Activated CD4-positive, alpha-beta T cell treated with anti-CD3 and anti-CD28 coated beads, Interleukin-2, amount 10 ng/mL, durations not matched to agents 7 days and 5 days (primary cell): ENCODE data around the gene TMEM119. TPM values are rescaled to one million over a fixed set of nuclear protein-coding genes. Genes with fewer than 3 reads are reported as not detected.

Experiments used
- CTCF ChIA-PET: fragments of 350-600 bp; sonication (Branson Sonifier 250); formaldehyde crosslinking; loops from one replicate; lab custom pipeline; 2021; ENCODE audit warnings: antibody characterized with exemption; lab: Charles Lee
- POLR2A ChIA-PET: fragments of 350-600 bp; sonication (Branson Sonifier 250); formaldehyde crosslinking; loops from one replicate; lab custom pipeline; 2021; ENCODE audit warnings: antibody characterized with exemption; lab: Charles Lee
- DNase-seq: peaks from one replicate; pipeline ENCODE4 v3.0.0-alpha.2; 2020
- H3K27ac Mint-ChIP-seq: one replicate; pipeline ENCODE4 v1.8.0; 2021; ENCODE audit warnings: mild to moderate bottlenecking, moderate library complexity, mixed read lengths
- H3K27me3 Mint-ChIP-seq: one replicate; pipeline ENCODE4 v1.8.0; 2021; ENCODE audit warnings: mixed read lengths
- H3K36me3 Mint-ChIP-seq: one replicate; pipeline ENCODE4 v1.8.0; 2021; ENCODE audit warnings: low read depth, mixed read lengths
- H3K4me1 Mint-ChIP-seq: one replicate; pipeline ENCODE4 v1.8.0; 2021; ENCODE audit warnings: mixed read lengths
- H3K4me3 Mint-ChIP-seq: one replicate; pipeline ENCODE4 v1.8.0; 2021; ENCODE audit warnings: mild to moderate bottlenecking, moderate library complexity, mixed read lengths
- H3K9me3 Mint-ChIP-seq: one replicate; pipeline ENCODE4 v1.8.0; 2021; ENCODE audit warnings: mixed read lengths
- total RNA-seq, 2 experiments: library from RNA; stranded (reverse); gene quantifications; one replicate each; pipeline ENCODE4 v1.2.3, GENCODE V29; 2021

The TMEM119 gene
- total RNA-seq, result 1 to 10 TPM; 1.2 to 1.7 TPM

DNA sequence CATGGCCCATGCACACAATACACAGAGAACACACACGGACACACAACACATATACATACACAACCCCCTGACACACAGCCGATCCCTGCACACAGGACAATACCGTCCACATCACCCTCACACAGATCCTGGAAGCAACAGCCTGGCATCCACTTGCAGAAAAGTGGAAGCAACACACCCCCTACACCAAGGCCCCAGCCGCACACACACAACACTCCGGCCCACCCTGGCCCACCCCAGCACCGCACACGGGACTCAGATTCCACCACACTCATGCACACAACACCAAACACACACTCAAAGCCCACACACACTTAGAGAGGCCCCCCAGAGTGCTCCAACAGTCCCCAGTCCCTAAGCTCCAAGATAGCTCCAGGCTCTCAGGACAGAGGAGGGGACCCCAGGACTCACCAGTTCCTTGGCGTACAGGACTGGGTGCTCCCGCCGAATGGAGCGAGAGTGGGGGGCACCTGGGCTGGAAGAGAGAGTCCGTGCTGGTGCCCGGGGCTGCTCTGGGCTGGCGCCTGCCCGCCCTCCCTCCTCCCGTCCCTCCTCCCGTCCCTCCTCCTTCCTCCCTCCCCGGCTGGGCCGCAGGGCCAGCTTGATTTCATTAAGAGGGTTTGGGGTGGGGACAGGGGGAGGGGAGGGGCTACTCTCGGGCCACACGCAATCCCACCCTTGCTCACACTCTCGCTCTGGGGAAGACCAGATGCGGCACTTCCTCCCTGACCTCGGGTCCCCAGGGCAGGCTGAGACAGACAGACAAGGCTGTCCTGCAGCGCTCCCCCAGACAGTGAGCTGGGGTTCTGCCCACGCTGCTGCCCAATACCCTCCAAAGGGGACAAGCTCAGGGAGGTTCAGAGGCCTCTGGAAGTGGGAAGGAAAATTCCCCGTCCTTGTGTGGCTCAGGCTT lies at the start of gene TMEM119:
Gene TMEM119, minus strand, starts transcription at position 526 of the 913 bp plus-strand sequence. CDS start 5,701 bp downstream, outside the sequence.
- no peaks in the 10 kb centered on the region for H3K4me1 Mint-ChIP-seq
- H3K4me3 Mint-ChIP-seq, result no peak within 1 kb of the TSS
- ChIA-PET CTCF (interaction anchor here (1.2 to 1.6 kb wide), 2 partner anchors 13 to 20 kb away, joined by 5 read pairs; no protein-coding TSS in a partner anchor), POLR2A (no interaction called here)
- DNase-seq, result no peak
- no peak within 1 kb of the TSS for H3K27ac Mint-ChIP-seq
- no peaks in the 10 kb centered on the region for H3K36me3 Mint-ChIP-seq
- H3K27me3 Mint-ChIP-seq, result no peaks in the 10 kb centered on the region
- no peaks in the 10 kb centered on the region for H3K9me3 Mint-ChIP-seq

GRCh38 chr12:108646600-108647579 lies 49.0 kb upstream of the TMEM119 start:
- peak overlapping the region; percentile 40 for H3K4me3 Mint-ChIP-seq
- peaks cover 23% of the 10 kb centered on the region for H3K36me3 Mint-ChIP-seq
- H3K27ac Mint-ChIP-seq, result peak overlapping the region; percentile 89
- H3K4me1 Mint-ChIP-seq, result peaks cover 32% of the 10 kb centered on the region
- no peaks in the 10 kb centered on the region for H3K9me3 Mint-ChIP-seq
- POLR2A ChIA-PET, result interaction anchor here (0.6 kb wide), 1 partner anchor 36 kb away, joined by 3 read pairs; no protein-coding TSS in a partner anchor
- CTCF ChIA-PET, result interaction anchor here (0.6 to 2.9 kb wide), 10 partner anchors 8 to 199 kb away, joined by 3 to 10 read pairs (median 3); partner anchors contain the start of gene SELPLG
- no peak for DNase-seq
- no peaks in the 10 kb centered on the region for H3K27me3 Mint-ChIP-seq

GRCh38 chr12:108645686-108646599 lies 48.1 kb upstream of the TMEM119 start:
- Mint-ChIP-seq H3K9me3 (no peaks in the 10 kb centered on the region), H3K27ac (peak overlapping the region; percentile 89), H3K4me1 (peaks cover 38% of the 10 kb centered on the region), H3K27me3 (no peaks in the 10 kb centered on the region), H3K36me3 (peaks cover 19% of the 10 kb centered on the region), H3K4me3 (peak overlapping the region; percentile 40)
- POLR2A ChIA-PET, result interaction anchor here (0.5 to 0.6 kb wide), 2 partner anchors 13 to 56 kb away, joined by 3 read pairs; partner anchors contain the start of gene SELPLG
- no peak for DNase-seq
- CTCF ChIA-PET, result interaction anchor here (0.7 to 2.9 kb wide), 10 partner anchors 9 to 165 kb away, joined by 3 to 10 read pairs (median 3); partner anchors contain the start of gene SELPLG

DNA sequence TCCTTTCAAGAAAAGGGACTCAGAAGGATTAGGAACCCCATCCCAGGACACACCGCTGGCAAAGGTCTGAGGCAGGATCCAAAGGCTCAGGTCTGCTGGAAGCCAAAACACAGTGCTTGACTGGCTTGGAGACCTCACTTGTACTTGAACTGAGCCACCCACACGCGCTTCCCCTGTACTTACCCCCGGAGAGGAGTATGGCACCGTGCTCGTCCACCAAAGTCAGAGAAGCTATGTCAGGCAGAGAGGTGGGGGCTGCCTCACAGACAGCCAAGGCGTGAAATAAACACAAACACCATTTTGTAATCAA lies 46.9 kb upstream of the TMEM119 start:
- POLR2A ChIA-PET, result no interaction called here
- Mint-ChIP-seq H3K4me1 (peaks cover 42% of the 10 kb centered on the region), H3K36me3 (peaks cover 19% of the 10 kb centered on the region), H3K27ac (no peak overlapping the region), H3K27me3 (no peaks in the 10 kb centered on the region), H3K9me3 (no peaks in the 10 kb centered on the region), H3K4me3 (no peak overlapping the region)
- CTCF ChIA-PET, result interaction anchor here (0.5 to 1.4 kb wide), 4 partner anchors 9 to 602 kb away, joined by 3 to 5 read pairs (median 4); no protein-coding TSS in a partner anchor
- DNase-seq, result no peak

DNA sequence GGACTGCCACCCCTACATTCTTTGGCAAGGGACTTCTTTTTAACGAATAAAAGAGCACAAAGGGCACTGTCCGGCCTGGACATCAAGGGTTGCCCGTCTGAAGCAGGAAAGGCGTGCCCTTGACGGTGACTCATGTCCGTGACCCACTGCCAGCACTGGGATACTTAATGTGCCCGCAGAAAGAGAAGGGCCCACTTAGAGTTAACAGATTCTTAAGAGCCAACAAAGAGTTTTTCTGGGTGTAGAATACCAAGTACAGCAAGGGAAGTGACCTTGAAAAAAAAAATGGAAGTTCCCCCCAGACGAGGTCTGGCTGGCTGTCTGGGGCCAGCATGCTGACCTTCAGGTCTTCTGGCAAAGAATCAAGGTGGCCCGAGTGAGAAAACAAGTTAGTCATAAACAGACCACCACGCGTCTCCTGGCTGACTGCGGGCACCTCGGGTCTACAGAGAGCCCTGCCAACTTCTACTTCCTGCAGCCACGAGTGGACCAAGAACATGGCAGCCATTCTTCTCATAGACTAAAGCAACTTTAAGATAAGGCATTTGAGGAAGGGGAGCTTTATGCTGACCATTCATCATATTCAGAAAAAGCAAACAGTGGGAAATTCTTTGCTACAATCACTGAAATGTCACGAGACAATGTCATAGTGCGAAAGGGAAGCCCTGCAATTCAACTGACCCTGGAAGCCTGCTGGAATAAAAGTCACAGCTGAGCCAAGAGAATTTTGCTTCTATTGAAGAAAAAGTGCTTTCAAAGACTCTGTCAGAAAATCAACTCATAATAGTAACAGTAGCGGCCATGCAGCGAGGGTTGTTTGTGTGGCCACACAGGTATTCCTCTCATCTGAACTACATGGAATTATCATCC lies 46.3 kb upstream of the TMEM119 start:
- no peak overlapping the region for H3K4me3 Mint-ChIP-seq
- H3K36me3 Mint-ChIP-seq, result peaks cover 19% of the 10 kb centered on the region
- ChIA-PET POLR2A (no interaction called here), CTCF (interaction anchor here (1.0 to 1.4 kb wide), 3 partner anchors 8 to 67 kb away, joined by 3 to 5 read pairs (median 4); no protein-coding TSS in a partner anchor)
- H3K27me3 Mint-ChIP-seq, result no peaks in the 10 kb centered on the region
- DNase-seq, result no peak
- H3K27ac Mint-ChIP-seq, result no peak overlapping the region
- no peaks in the 10 kb centered on the region for H3K9me3 Mint-ChIP-seq
- H3K4me1 Mint-ChIP-seq, result peaks cover 43% of the 10 kb centered on the region

GRCh38 chr12:108642899-108643654 lies 45.2 kb upstream of the TMEM119 start:
- Mint-ChIP-seq H3K4me3 (no peak overlapping the region), H3K36me3 (peaks cover 13% of the 10 kb centered on the region), H3K27ac (no peak overlapping the region), H3K9me3 (no peaks in the 10 kb centered on the region), H3K4me1 (peaks cover 44% of the 10 kb centered on the region), H3K27me3 (no peaks in the 10 kb centered on the region)
- POLR2A ChIA-PET, result no interaction called here
- no peak for DNase-seq
- CTCF ChIA-PET, result interaction anchor here (1.4 kb wide), 1 partner anchor 25 kb away, joined by 3 read pairs; no protein-coding TSS in a partner anchor

GRCh38 chr12:108642269-108642870 lies 44.5 kb upstream of the TMEM119 start:
- H3K27me3 Mint-ChIP-seq, result no peaks in the 10 kb centered on the region
- ChIA-PET CTCF (interaction anchor here (0.9 to 4.1 kb wide), 3 partner anchors 22 to 25 kb away, joined by 3 to 17 read pairs (median 3); no protein-coding TSS in a partner anchor), POLR2A (no interaction called here)
- DNase-seq, result no peak
- no peaks in the 10 kb centered on the region for H3K9me3 Mint-ChIP-seq
- no peak overlapping the region for H3K27ac Mint-ChIP-seq
- H3K4me1 Mint-ChIP-seq, result peaks cover 46% of the 10 kb centered on the region
- no peak overlapping the region for H3K4me3 Mint-ChIP-seq
- H3K36me3 Mint-ChIP-seq, result peaks cover 11% of the 10 kb centered on the region

DNA sequence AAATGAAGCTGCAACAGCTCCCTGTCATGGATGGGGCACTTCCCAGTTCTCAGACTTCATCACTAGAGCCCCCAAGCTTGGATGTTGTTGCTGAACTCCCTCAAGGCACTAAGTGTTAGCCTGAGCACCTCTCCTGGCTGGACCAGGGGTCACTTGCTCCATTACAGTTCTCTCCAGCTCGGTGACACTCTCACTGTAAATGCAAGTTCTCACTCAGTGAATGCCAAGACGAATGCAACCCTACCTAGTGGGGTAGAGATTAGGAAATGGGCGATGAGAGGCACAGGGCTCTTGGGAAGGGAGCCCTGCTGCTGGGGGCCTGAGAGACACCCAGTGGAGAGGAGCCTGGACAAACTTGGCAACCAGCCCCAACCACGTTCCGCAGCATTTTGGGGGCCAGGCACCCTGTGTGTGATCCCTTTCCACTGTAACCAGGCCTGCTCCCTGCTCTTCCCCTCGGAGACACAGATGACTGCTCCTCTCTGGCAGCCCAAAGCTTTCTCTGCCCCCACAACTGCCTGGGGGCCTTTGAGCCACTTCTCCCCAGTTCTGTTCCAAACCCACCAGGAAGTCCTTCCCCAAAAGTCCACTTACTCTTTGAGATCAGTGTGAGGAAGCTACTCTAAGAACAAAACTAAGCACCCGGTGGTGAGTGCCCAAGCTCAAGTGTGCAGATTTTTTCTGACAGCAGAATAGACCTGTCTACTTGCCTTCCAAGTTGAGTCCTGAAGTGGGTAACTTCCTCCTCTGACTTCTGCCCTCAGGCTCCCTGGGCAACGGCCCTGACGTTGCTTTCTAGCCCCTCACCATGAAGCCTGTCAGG lies 43.8 kb upstream of the TMEM119 start:
- Mint-ChIP-seq H3K27ac (peak overlapping the region; percentile 57), H3K4me3 (no peak overlapping the region), H3K9me3 (no peaks in the 10 kb centered on the region), H3K4me1 (peaks cover 48% of the 10 kb centered on the region), H3K27me3 (no peaks in the 10 kb centered on the region), H3K36me3 (peaks cover 11% of the 10 kb centered on the region)
- DNase-seq, result no peak
- POLR2A ChIA-PET, result no interaction called here
- CTCF ChIA-PET, result interaction anchor here (0.9 to 4.1 kb wide), 2 partner anchors 23 to 24 kb away, joined by 3 to 17 read pairs; no protein-coding TSS in a partner anchor

DNA sequence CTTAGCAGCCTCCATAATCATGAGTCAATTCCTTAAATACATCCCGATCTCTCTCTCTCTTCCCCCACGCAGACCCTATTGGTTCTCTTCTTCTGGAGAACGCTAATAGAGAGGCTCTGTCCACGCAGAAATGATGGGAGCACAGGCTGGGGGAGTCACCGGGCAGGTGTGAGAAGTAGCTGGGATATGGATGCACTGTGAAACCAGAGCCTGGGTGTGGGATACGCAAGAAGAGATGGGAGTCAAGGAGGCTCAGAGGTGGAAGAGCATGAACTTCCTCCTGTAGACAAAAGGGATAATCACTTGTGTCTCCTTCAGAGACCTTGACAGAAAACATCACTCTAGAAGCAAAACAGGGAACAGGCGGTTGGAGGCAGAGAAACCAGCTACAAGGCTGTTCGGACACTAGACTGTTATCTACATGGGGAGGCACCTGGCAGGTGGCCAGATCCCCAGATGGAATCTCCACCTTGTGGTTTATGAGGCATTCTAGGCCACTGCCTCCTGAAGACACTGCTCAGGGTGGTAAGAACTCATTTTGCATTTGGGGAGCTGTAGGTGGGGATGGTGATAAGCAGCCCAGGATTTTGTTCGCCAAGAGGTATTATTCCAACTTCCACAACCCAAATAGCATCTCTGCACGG lies 43.0 kb upstream of the TMEM119 start:
- Mint-ChIP-seq H3K27me3 (no peaks in the 10 kb centered on the region), H3K4me3 (no peak overlapping the region), H3K9me3 (no peaks in the 10 kb centered on the region), H3K4me1 (peaks cover 46% of the 10 kb centered on the region), H3K36me3 (peaks cover 11% of the 10 kb centered on the region), H3K27ac (no peak overlapping the region)
- POLR2A ChIA-PET, result no interaction called here
- no peak for DNase-seq
- CTCF ChIA-PET, result interaction anchor here (4.1 kb wide), 1 partner anchor 23 kb away, joined by 17 read pairs; no protein-coding TSS in a partner anchor
